Brain pericyte (primary cell): Measurements from ENCODE around the gene ARHGAP24.
"Not testable (repeated sequence)": the region's sequence is repeated elsewhere in the genome, so short reads cannot be mapped to it uniquely, and the experiment has no call there.

Experiments used
- DNase-seq: peaks from one replicate; pipeline ENCODE4 v3.0.0-alpha.2; 2012; ENCODE audit warnings: low read depth, low spot score

Gene ARHGAP24

GRCh38 chr4:85842540-85842939 lies 367.6 kb downstream of the ARHGAP24 start:
- DNase-seq, result no peak

- DNase-seq, result not testable (repeated sequence)
These were observed 378.8 kb downstream of the ARHGAP24 start for GRCh38 chr4:85853740-85854139.

GRCh38 chr4:85854546-85854945 lies 379.6 kb downstream of the ARHGAP24 start:
- no peak for DNase-seq

GRCh38 chr4:85860066-85860740 lies 385.3 kb downstream of the ARHGAP24 start:
- no peak for DNase-seq

- no peak for DNase-seq
These were observed 386.3 kb downstream of the ARHGAP24 start for GRCh38 chr4:85861064-85861765.

GRCh38 chr4:85862896-85863295 lies 387.9 kb downstream of the ARHGAP24 start:
- DNase-seq, result no peak

GRCh38 chr4:85864259-85865205 lies 389.6 kb downstream of the ARHGAP24 start:
- no peak for DNase-seq

GRCh38 chr4:85865256-85865655 lies 390.3 kb downstream of the ARHGAP24 start:
- DNase-seq, result no peak

GRCh38 chr4:85866508-85866907 lies 391.6 kb downstream of the ARHGAP24 start:
- DNase-seq, result no peak

GRCh38 chr4:85867271-85867670 lies 392.3 kb downstream of the ARHGAP24 start:
- DNase-seq, result no peak

- no peak for DNase-seq
These were observed 394.2 kb downstream of the ARHGAP24 start for GRCh38 chr4:85869181-85869580.

- no peak for DNase-seq
These were observed 395.5 kb downstream of the ARHGAP24 start for GRCh38 chr4:85870298-85871083.

- DNase-seq, result no peak
These were observed 398.6 kb downstream of the ARHGAP24 start for GRCh38 chr4:85873566-85873965.

GRCh38 chr4:85879518-85879917 lies 404.6 kb downstream of the ARHGAP24 start:
- no peak for DNase-seq

- no peak for DNase-seq
These were observed 408.2 kb downstream of the ARHGAP24 start for GRCh38 chr4:85883180-85883579.

GRCh38 chr4:85884251-85884650 lies 409.3 kb downstream of the ARHGAP24 start:
- no peak for DNase-seq

GRCh38 chr4:85886665-85887064 lies 411.7 kb downstream of the ARHGAP24 start:
- DNase-seq, result no peak

- no peak for DNase-seq
These were observed 414.4 kb downstream of the ARHGAP24 start for GRCh38 chr4:85889314-85889713.

GRCh38 chr4:85895755-85896154 lies 420.8 kb downstream of the ARHGAP24 start:
- no peak for DNase-seq

- no peak for DNase-seq
These were observed 423.3 kb downstream of the ARHGAP24 start for GRCh38 chr4:85898231-85898630.

GRCh38 chr4:85901500-85901899 lies 426.6 kb downstream of the ARHGAP24 start:
- DNase-seq, result no peak
